HG03442 (cell line): ENCODE results near the gene CLIC3.

Source experiments
- ATAC-seq: cut with Tn5 transposase; IDR thresholded peaks from one replicate; pipeline ENCODE4 v1.9.1; 2021; ENCODE audit warnings: mild to moderate bottlenecking, moderate library complexity; ENCODE audit not compliant: unreplicated experiment

Gene CLIC3

GRCh38 chr9:136969150-136969549 lies 27.2 kb downstream of the CLIC3 start:
- no peak for ATAC-seq

- no peak for ATAC-seq
These were observed 27.8 kb downstream of the CLIC3 start for GRCh38 chr9:136968333-136969127.

- ATAC-seq, result no peak
These were observed 30.4 kb downstream of the CLIC3 start for GRCh38 chr9:136965771-136966484.

- no peak for ATAC-seq
These were observed 31.4 kb downstream of the CLIC3 start for GRCh38 chr9:136964833-136965422.

- ATAC-seq, result no peak
These were observed 32.1 kb downstream of the CLIC3 start for GRCh38 chr9:136964171-136964689.

GRCh38 chr9:136963751-136964150 lies 32.6 kb downstream of the CLIC3 start:
- no peak for ATAC-seq

- ATAC-seq, result no peak
These were observed 33.0 kb downstream of the CLIC3 start for GRCh38 chr9:136963341-136963740.

GRCh38 chr9:136962701-136963248 lies 33.6 kb downstream of the CLIC3 start:
- no peak for ATAC-seq

- ATAC-seq, result no peak
These were observed 34.2 kb downstream of the CLIC3 start for GRCh38 chr9:136962163-136962562.

- ATAC-seq, result no peak
These were observed 34.9 kb downstream of the CLIC3 start for GRCh38 chr9:136961279-136962065.

GRCh38 chr9:136960938-136961275 lies 35.5 kb downstream of the CLIC3 start:
- no peak for ATAC-seq

- no peak for ATAC-seq
These were observed 36.0 kb downstream of the CLIC3 start for GRCh38 chr9:136960212-136960937.

GRCh38 chr9:136958898-136959850 lies 37.2 kb downstream of the CLIC3 start:
- ATAC-seq, result no peak

GRCh38 chr9:136958473-136958872 lies 37.9 kb downstream of the CLIC3 start:
- no peak for ATAC-seq

- ATAC-seq, result no peak
These were observed 38.5 kb downstream of the CLIC3 start for GRCh38 chr9:136957901-136958300.

GRCh38 chr9:136957461-136957860 lies 38.9 kb downstream of the CLIC3 start:
- ATAC-seq, result no peak

GRCh38 chr9:136956604-136957003 lies 39.8 kb downstream of the CLIC3 start:
- ATAC-seq, result no peak

- ATAC-seq, result no peak
These were observed 40.4 kb downstream of the CLIC3 start for GRCh38 chr9:136955943-136956335.
